IMR-90 (cell line): Measurements from ENCODE around the gene LRRC8E.

Experiments
- BHLHE40 ChIP-seq: fragments of 150-350 bp; IDR thresholded peaks from 2 replicates; pipeline ENCODE4 v1.6.1; 2016; ENCODE audit warnings: mild to moderate bottlenecking, low read depth, low read length
- CEBPB ChIP-seq: IDR thresholded peaks from 2 replicates; pipeline ENCODE4 v1.6.1; 2012; ENCODE audit warnings: low read depth, low read length, improper control_type of control experiment
- CHD1 ChIP-seq: IDR thresholded peaks from 2 replicates; pipeline ENCODE4 v1.6.1; 2012; ENCODE audit warnings: low read depth, low read length, improper control_type of control experiment
- CTCF ChIP-seq: conservative IDR thresholded peaks from 2 replicates; pipeline ENCODE4 v1.5.1; 2012; ENCODE audit warnings: mild to moderate bottlenecking, low read depth, low read length, improper control_type of control experiment
- ELK1 ChIP-seq: fragments of 150-350 bp; IDR thresholded peaks from 2 replicates; pipeline ENCODE4 v1.6.1; 2016; ENCODE audit warnings: low read depth, mild to moderate bottlenecking, low read length, moderate library complexity, borderline replicate concordance
- FOS ChIP-seq: fragments of 150-350 bp; IDR thresholded peaks from 2 replicates; pipeline ENCODE4 v1.6.1; 2016; ENCODE audit warnings: low read depth, low read length
- MAFK ChIP-seq: IDR thresholded peaks from 2 replicates; pipeline ENCODE4 v1.6.1; 2012; ENCODE audit warnings: low read depth, low read length, improper control_type of control experiment
- MAZ ChIP-seq: IDR thresholded peaks from 2 replicates; pipeline ENCODE4 v1.6.1; 2012; ENCODE audit warnings: low read depth, mild to moderate bottlenecking, low read length, improper control_type of control experiment, moderate library complexity, borderline replicate concordance
- MXI1 ChIP-seq: IDR thresholded peaks from 2 replicates; pipeline ENCODE4 v1.6.1; 2012; ENCODE audit warnings: low read depth, mild to moderate bottlenecking, low read length, moderate library complexity, borderline replicate concordance
- POLR2A ChIP-seq: IDR thresholded peaks from 2 replicates; pipeline ENCODE4 v1.6.1; 2012; ENCODE audit warnings: mild to moderate bottlenecking, low read depth, low read length
- RAD21 ChIP-seq: IDR thresholded peaks from 2 replicates; pipeline ENCODE4 v1.6.1; 2012; ENCODE audit warnings: low read length, improper control_type of control experiment
- RCOR1 ChIP-seq: IDR thresholded peaks from 2 replicates; pipeline ENCODE4 v1.6.1; 2012; ENCODE audit warnings: mild to moderate bottlenecking, low read length, improper control_type of control experiment; ENCODE audit not compliant: insufficient replicate concordance
- RFX5 ChIP-seq: IDR thresholded peaks from 2 replicates; pipeline ENCODE4 v1.8.0; 2012; ENCODE audit warnings: low read depth, mild to moderate bottlenecking, low read length, moderate library complexity
- USF2 ChIP-seq: fragments of 150-350 bp; IDR thresholded peaks from 2 replicates; pipeline ENCODE4 v1.6.1; 2017; ENCODE audit warnings: mild to moderate bottlenecking, antibody characterized with exemption, low read length, low read depth

- TF ChIP-seq CTCF: no peak
- TF ChIP-seq MXI1: no peak
- TF ChIP-seq POLR2A: no peak
- TF ChIP-seq BHLHE40: no peak
- no peak for TF ChIP-seq FOS
- TF ChIP-seq RCOR1: no peak
- TF ChIP-seq RFX5: no peak
- no peak for TF ChIP-seq USF2
- no peak for TF ChIP-seq MAFK
- TF ChIP-seq CEBPB: no peak
- no peak for TF ChIP-seq CHD1
- TF ChIP-seq MAZ: no peak
- TF ChIP-seq ELK1: no peak
- no peak for TF ChIP-seq RAD21
Observed at GRCh38 chr19:7885818-7886217, 2.5 kb upstream of the LRRC8E start.
